ENCODE results near the gene SLC35A4. TPM values are rescaled to one million over a fixed set of nuclear protein-coding genes. Genes with fewer than 3 reads are reported as not detected.

SLC35A4 gene
- total and polyA plus RNA-seq, 7 experiments from 2014 or later, result 40.4 to 142 (median 52.7) TPM

DNA sequence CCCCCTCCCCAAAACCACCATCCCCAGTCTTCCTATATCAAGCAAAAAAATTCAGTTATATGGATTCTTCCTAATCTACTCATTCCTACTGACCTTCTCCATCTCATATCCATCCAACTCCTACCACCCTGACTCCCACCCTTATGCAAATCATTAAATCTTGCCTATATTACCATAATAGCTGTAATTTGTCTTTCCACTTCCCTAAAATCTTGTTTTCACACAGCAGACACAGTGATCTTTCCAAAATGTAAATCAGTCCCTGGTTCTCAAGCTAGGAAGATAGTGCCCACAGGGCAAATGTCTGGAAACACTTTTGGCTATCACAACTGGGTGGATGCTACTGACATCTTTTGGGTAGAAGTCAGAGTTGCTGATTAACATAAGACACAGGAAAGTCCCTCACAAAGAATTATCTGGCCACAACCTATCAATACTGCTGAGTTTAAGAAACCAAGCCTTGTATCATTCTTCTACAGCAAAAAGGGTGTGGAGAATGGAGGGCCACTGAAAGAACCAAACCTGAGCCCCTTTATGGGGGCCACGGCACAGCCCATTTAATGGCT lies 8.8 kb upstream of the SLC35A4 start:
- ATAC-seq (no peak), DNase-seq (no peak)
- ChIA-PET CTCF (interaction anchor here (0.6 to 1.7 kb wide), 2 partner anchors 9 to 1405 kb away, joined by 3 to 6 read pairs; partner anchors contain the start of gene EIF4EBP3), POLR2A (interaction anchor here (1.2 to 16.3 kb wide), 2 partner anchors 7 to 19 kb away, joined by 3 to 248 read pairs; partner anchors contain the start of gene EIF4EBP3)
- Histone ChIP-seq H3K4me3 (ENCODE audit: low read length) (peak overlapping the region; percentile 73), H3K27me3 (ENCODE audit: control insufficient read depth in 2 of 2, insufficient read depth in 2 of 2, low read length in 2 of 2) (no peaks in the 10 kb centered on the region), H3K4me1 (ENCODE audit: control insufficient read depth in 2 of 2, insufficient read depth in 2 of 2, low read length in 2 of 2) (peaks cover 14 to 20% of the 10 kb centered on the region in 2 donors), H3K27ac (ENCODE audit: low read depth, low read length) (peak overlapping the region; percentile 97), H3K9me3 (ENCODE audit: control insufficient read depth in 2 of 3, low read length in 3 of 3) (no peaks in the 10 kb centered on the region), H3K36me3 (ENCODE audit: control insufficient read depth in 2 of 3, insufficient read depth in 3 of 3, low read length in 3 of 3) (peaks cover 5 to 19% (median 5%) of the 10 kb centered on the region in 3 experiments)
- Mint-ChIP-seq H3K4me3 (peak overlapping the region; percentile 84 to 93 (median 92)), H3K36me3 (peaks cover 0 to 33% (median 19%) of the 10 kb centered on the region in 5 donors), H3K4me1 (peaks cover 43 to 64% (median 54%) of the 10 kb centered on the region in 7 donors), H3K27me3 (no peaks in the 10 kb centered on the region), H3K27ac (peak overlapping the region; percentile 85 to 97 (median 91)), H3K9me3 (peaks cover 0 to 4% (median 0%) of the 10 kb centered on the region in 11 donors)
- intact Hi-C loops (cut with micrococcal nuclease), result loop anchor here (1.0 to 5.0 kb wide), 5 partner anchors 8 to 444 kb away; partner anchors contain the start of genes ANKHD1 (in 2 of the 2), APBB3 (in 2 of the 2), SLC35A4 (in 2 of the 2) and IK (in 1 of the 2)

- Histone ChIP-seq H3K9me3 (ENCODE audit: control insufficient read depth in 2 of 3, low read length in 3 of 3) (no peaks in the 10 kb centered on the region), H3K27me3 (ENCODE audit: control insufficient read depth in 2 of 2, insufficient read depth in 2 of 2, low read length in 2 of 2) (no peaks in the 10 kb centered on the region), H3K4me1 (ENCODE audit: control insufficient read depth in 2 of 2, insufficient read depth in 2 of 2, low read length in 2 of 2) (peaks cover 14 to 20% of the 10 kb centered on the region in 2 donors), H3K36me3 (ENCODE audit: control insufficient read depth in 2 of 3, insufficient read depth in 3 of 3, low read length in 3 of 3) (peaks cover 0 to 17% (median 4%) of the 10 kb centered on the region in 3 experiments), H3K4me3 (ENCODE audit: low read length) (peak overlapping the region; percentile 73), H3K27ac (ENCODE audit: low read depth, low read length) (peak overlapping the region; percentile 97)
- Mint-ChIP-seq H3K4me1 (peaks cover 43 to 59% (median 51%) of the 10 kb centered on the region in 7 donors), H3K27ac (peak overlapping the region; percentile 85 to 97 (median 95)), H3K36me3 (peaks cover 0 to 33% (median 15%) of the 10 kb centered on the region in 5 donors), H3K27me3 (no peaks in the 10 kb centered on the region), H3K9me3 (peaks cover 0 to 4% (median 0%) of the 10 kb centered on the region in 11 donors), H3K4me3 (peak overlapping the region; percentile 84 to 93 (median 92))
- CTCF ChIA-PET, result interaction anchor here (0.6 to 1.7 kb wide), 2 partner anchors 9 to 1405 kb away, joined by 3 to 6 read pairs; partner anchors contain the start of gene EIF4EBP3
- intact Hi-C loops (cut with micrococcal nuclease), result loop anchor here (1.0 to 5.0 kb wide), 5 partner anchors 8 to 444 kb away; partner anchors contain the start of genes ANKHD1 (in 2 of the 2), APBB3 (in 2 of the 2), SLC35A4 (in 2 of the 2) and IK (in 1 of the 2)
- peak in 1 of 9 donors; percentile 37 for DNase-seq
- POLR2A ChIA-PET, result interaction anchor here (1.0 to 16.3 kb wide), 5 partner anchors 7 to 91 kb away, joined by 3 to 248 read pairs (median 6); partner anchors contain the start of genes EIF4EBP3, IK, NDUFA2 and TMCO6
- peak; percentile 51 for ATAC-seq
These were observed 8.2 kb upstream of the SLC35A4 start for GRCh38 chr5:140556438-140556837.

DNA sequence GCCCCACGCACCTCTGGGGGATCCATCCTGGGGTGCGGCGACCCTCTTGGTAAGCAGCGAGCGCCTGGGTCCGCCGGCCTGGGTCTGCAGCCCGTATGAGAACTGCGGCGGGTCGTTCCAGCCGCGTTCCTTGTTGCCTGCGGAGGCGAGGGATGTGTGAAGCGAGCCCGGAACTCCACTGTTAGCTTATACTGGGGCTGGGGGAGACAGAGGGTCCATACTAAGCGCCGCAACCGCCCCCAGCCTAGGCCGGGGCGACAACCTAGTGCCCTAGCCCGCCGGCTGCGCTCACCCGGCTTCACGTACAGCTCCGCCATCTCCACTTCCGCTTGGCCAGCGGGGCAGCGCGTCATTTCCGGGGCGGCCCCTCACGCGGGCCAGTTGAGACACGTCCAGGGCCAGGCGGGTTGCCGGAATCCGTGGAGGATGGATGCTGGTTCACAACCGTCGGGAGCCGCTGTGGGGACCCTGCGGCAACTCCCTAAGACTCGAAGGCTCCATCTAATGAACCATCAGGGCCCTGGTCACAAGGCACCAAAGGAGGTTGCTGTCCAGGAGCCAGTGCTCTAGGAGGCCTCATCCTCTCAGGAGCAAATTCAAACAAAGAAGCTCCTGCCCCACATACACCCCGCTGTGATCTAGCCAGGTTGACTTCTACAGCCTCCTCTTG lies 7.4 kb upstream of the SLC35A4 start, which contains the start of gene SRA1:
Gene SRA1, minus strand, starts transcription at position 338 of the 670 bp plus-strand sequence. Its CDS starts 21 bp downstream, at position 317.
- peaks cover 14 to 20% of the 10 kb centered on the region in 2 donors for H3K4me1 ChIP-seq (ENCODE audit: control insufficient read depth in 2 of 2, insufficient read depth in 2 of 2, low read length in 2 of 2)
- peak within 1 kb of the TSS; percentile 84 to 93 (median 92) for H3K4me3 Mint-ChIP-seq
- H3K27me3 Mint-ChIP-seq, result no peaks in the 10 kb centered on the region
- H3K27me3 ChIP-seq (ENCODE audit: control insufficient read depth in 2 of 2, insufficient read depth in 2 of 2, low read length in 2 of 2), result no peaks in the 10 kb centered on the region
- ChIA-PET POLR2A (interaction anchor here (0.7 to 16.3 kb wide), 9 partner anchors 8 to 156 kb away, joined by 3 to 248 read pairs (median 5); partner anchors contain the start of genes EIF4EBP3, IK, NDUFA2 and TMCO6), CTCF (interaction anchor here (0.6 to 0.9 kb wide), 2 partner anchors 90 to 1044 kb away, joined by 3 read pairs; partner anchors contain the start of genes IK and NDUFA2)
- peaks cover 0 to 30% (median 11%) of the 10 kb centered on the region in 5 donors for H3K36me3 Mint-ChIP-seq
- H3K4me3 ChIP-seq (ENCODE audit: low read length), result peak within 1 kb of the TSS; percentile 73
- DNase-seq (peak; percentile 62 to 91 (median 72)), ATAC-seq (peak; percentile 94)
- H3K9me3 ChIP-seq (ENCODE audit: control insufficient read depth in 2 of 3, low read length in 3 of 3), result no peaks in the 10 kb centered on the region
- peak within 1 kb of the TSS; percentile 85 to 97 (median 95) for H3K27ac Mint-ChIP-seq
- intact Hi-C loops (cut with micrococcal nuclease), result loop anchor here (1.0 to 5.0 kb wide), 5 partner anchors 10 to 445 kb away; partner anchors contain the start of genes ANKHD1 (in 2 of the 2), EIF4EBP3 (in 2 of the 2), IK (in 1 of the 2) and NDUFA2 (in 1 of the 2)
- peaks cover 45 to 63% (median 50%) of the 10 kb centered on the region in 7 donors for H3K4me1 Mint-ChIP-seq
- peak within 1 kb of the TSS; percentile 97 for H3K27ac ChIP-seq (ENCODE audit: low read depth, low read length)
- peaks cover 0 to 16% (median 0%) of the 10 kb centered on the region in 3 experiments for H3K36me3 ChIP-seq (ENCODE audit: control insufficient read depth in 2 of 3, insufficient read depth in 3 of 3, low read length in 3 of 3)
- H3K9me3 Mint-ChIP-seq, result peaks cover 0 to 4% (median 0%) of the 10 kb centered on the region in 11 donors

DNA sequence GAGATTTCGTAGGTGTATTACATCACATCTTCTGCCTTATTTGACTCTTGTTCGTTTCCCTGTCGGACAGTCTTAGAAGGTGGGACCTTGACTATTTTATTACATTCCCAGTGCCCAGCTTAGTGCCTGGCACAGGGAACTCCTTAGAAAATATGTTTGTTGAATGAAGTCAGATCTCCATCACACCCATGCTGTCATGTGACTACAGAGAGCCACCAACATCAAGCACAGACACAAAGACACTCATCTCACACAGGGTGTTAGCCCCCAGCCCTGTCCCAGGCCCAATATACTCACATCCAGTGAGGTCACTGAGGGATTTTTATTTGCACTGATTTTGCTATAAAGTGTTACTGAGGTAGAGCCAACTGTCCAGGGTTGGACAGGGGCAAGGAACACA lies 6.7 kb upstream of the SLC35A4 start:
- H3K9me3 ChIP-seq (ENCODE audit: control insufficient read depth in 2 of 3, low read length in 3 of 3), result no peaks in the 10 kb centered on the region
- ATAC-seq, result no peak
- CTCF ChIA-PET, result interaction anchor here (0.6 kb wide), 1 partner anchor 1043 kb away, joined by 3 read pairs; no protein-coding TSS in a partner anchor
- Mint-ChIP-seq H3K4me1 (peaks cover 45 to 66% (median 53%) of the 10 kb centered on the region in 7 donors), H3K27ac (peak overlapping the region; percentile 85 to 97 (median 95)), H3K9me3 (peaks cover 0 to 4% (median 0%) of the 10 kb centered on the region in 11 donors), H3K4me3 (peak overlapping the region; percentile 84 to 93 (median 92)), H3K27me3 (no peaks in the 10 kb centered on the region), H3K36me3 (peaks cover 0 to 31% (median 9%) of the 10 kb centered on the region in 5 donors)
- peaks cover 14 to 21% of the 10 kb centered on the region in 2 donors for H3K4me1 ChIP-seq (ENCODE audit: control insufficient read depth in 2 of 2, insufficient read depth in 2 of 2, low read length in 2 of 2)
- POLR2A ChIA-PET, result interaction anchor here (1.3 to 16.3 kb wide), 6 partner anchors 9 to 157 kb away, joined by 3 to 248 read pairs (median 4); partner anchors contain the start of gene EIF4EBP3
- DNase-seq, result no peak
- peaks cover 0 to 16% (median 0%) of the 10 kb centered on the region in 3 experiments for H3K36me3 ChIP-seq (ENCODE audit: control insufficient read depth in 2 of 3, insufficient read depth in 3 of 3, low read length in 3 of 3)
- H3K27ac ChIP-seq (ENCODE audit: low read depth, low read length), result peak overlapping the region; percentile 97
- no peak overlapping the region for H3K4me3 ChIP-seq (ENCODE audit: low read length)
- H3K27me3 ChIP-seq (ENCODE audit: control insufficient read depth in 2 of 2, insufficient read depth in 2 of 2, low read length in 2 of 2), result no peaks in the 10 kb centered on the region
- intact Hi-C loops (cut with micrococcal nuclease), result loop anchor here (1.0 to 5.0 kb wide), 5 partner anchors 11 to 446 kb away; partner anchors contain the start of genes ANKHD1 (in 2 of the 2), EIF4EBP3 (in 2 of the 2), IK (in 1 of the 2) and NDUFA2 (in 1 of the 2)

GRCh38 chr5:140558542-140558941 lies 6.1 kb upstream of the SLC35A4 start:
- POLR2A ChIA-PET, result interaction anchor here (1.7 to 16.3 kb wide), 2 partner anchors 9 to 158 kb away, joined by 4 to 248 read pairs; partner anchors contain the start of gene EIF4EBP3
- Mint-ChIP-seq H3K4me3 (peak overlapping the region in 1 of 10 donors; percentile 92), H3K4me1 (peaks cover 40 to 66% (median 52%) of the 10 kb centered on the region in 7 donors), H3K27me3 (no peaks in the 10 kb centered on the region), H3K36me3 (peaks cover 0 to 27% (median 5%) of the 10 kb centered on the region in 5 donors), H3K27ac (peak overlapping the region in 5 of 9 donors; percentile 85 to 96 (median 96)), H3K9me3 (peaks cover 0 to 4% (median 0%) of the 10 kb centered on the region in 11 donors)
- Histone ChIP-seq H3K36me3 (ENCODE audit: control insufficient read depth in 2 of 3, insufficient read depth in 3 of 3, low read length in 3 of 3) (peaks cover 0 to 16% (median 0%) of the 10 kb centered on the region in 3 experiments), H3K27ac (ENCODE audit: low read depth, low read length) (no peak overlapping the region), H3K4me1 (ENCODE audit: control insufficient read depth in 2 of 2, insufficient read depth in 2 of 2, low read length in 2 of 2) (peaks cover 17 to 26% of the 10 kb centered on the region in 2 donors), H3K27me3 (ENCODE audit: control insufficient read depth in 2 of 2, insufficient read depth in 2 of 2, low read length in 2 of 2) (no peaks in the 10 kb centered on the region), H3K4me3 (ENCODE audit: low read length) (no peak overlapping the region), H3K9me3 (ENCODE audit: control insufficient read depth in 2 of 3, low read length in 3 of 3) (no peaks in the 10 kb centered on the region)
- DNase-seq (no peak), ATAC-seq (no peak)
- intact Hi-C loops (cut with micrococcal nuclease), result loop anchor here in 1 of 2 donors (5.0 kb wide), 1 partner anchor 446 kb away; the partner anchor contains the start of gene PURA
- CTCF ChIA-PET, result interaction anchor here (1.0 kb wide), 2 partner anchors 11 to 161 kb away, joined by 3 read pairs; partner anchors contain the start of gene EIF4EBP3
